PC-9 (cell line): ENCODE data around the gene ATRNL1. TPM values are rescaled to one million over a fixed set of nuclear protein-coding genes. Genes with fewer than 3 reads are reported as not detected.

Experiments used
- BruUV-seq: library from RNA; stranded (reverse); fragments of 400-500 nt; replicated peaks from 2 replicates; lab custom pipeline; 2021; lab: Mats Ljungman, UMichigan
- CTCF ChIA-PET: fragments of 300-600 bp; sonication (Branson Sonifier 250); formaldehyde crosslinking; loops from one replicate; lab custom pipeline; 2022; ENCODE audit warnings: antibody characterized with exemption; lab: Charles Lee
- POLR2A ChIA-PET: fragments of 300-600 bp; sonication (Branson Sonifier 250); formaldehyde crosslinking; loops from one replicate; lab custom pipeline; 2022; ENCODE audit warnings: antibody characterized with exemption; ENCODE audit not compliant: unreplicated experiment; lab: Charles Lee
- DNase-seq, 2 experiments: peaks; one replicate each; pipeline versions ENCODE4 v3.0.0 to v3.0.0-alpha.2; 2015 to 2022; ENCODE audit warnings: mixed read lengths in 1 of 2
- H2AFZ ChIP-seq: fragments of 200-600 bp; sonication (generic); 2 replicates; pipeline ENCODE4 v1.8.1; 2017; ENCODE audit warnings: antibody characterized with exemption
- H3F3A ChIP-seq: fragments of 200-600 bp; sonication (generic); 2 replicates; pipeline ENCODE4 v1.8.1; 2017; ENCODE audit warnings: antibody characterized with exemption, mild to moderate bottlenecking, low read depth; ENCODE audit not compliant: insufficient read depth
- H3K27ac ChIP-seq: fragments of 200-600 bp; sonication (generic); 2 replicates; pipeline ENCODE4 v1.6.1; 2016; ENCODE audit warnings: mixed run types
- H3K27me3 ChIP-seq: fragments of 200-600 bp; sonication (generic); 2 replicates; pipeline ENCODE4 v1.6.1; 2016; ENCODE audit warnings: low read depth, mixed run types; ENCODE audit not compliant: insufficient read depth
- H3K36me3 ChIP-seq: fragments of 200-600 bp; sonication (generic); 2 replicates; pipeline ENCODE4 v1.6.1; 2016; ENCODE audit warnings: low read depth, mixed run types
- H3K4me1 ChIP-seq: fragments of 200-600 bp; sonication (generic); replicated peaks from 2 replicates; pipeline ENCODE4 v1.6.1; 2016; ENCODE audit warnings: mixed run types; ENCODE audit not compliant: insufficient read depth
- H3K4me2 ChIP-seq: fragments of 200-600 bp; sonication (generic); 2 replicates; pipeline ENCODE4 v1.6.1; 2017; ENCODE audit warnings: mixed run types
- H3K4me3 ChIP-seq: fragments of 200-600 bp; sonication (generic); 2 replicates; pipeline ENCODE4 v1.6.1; 2016; ENCODE audit warnings: mixed run types
- H3K79me2 ChIP-seq: fragments of 200-600 bp; sonication (generic); 2 replicates; pipeline ENCODE4 v1.6.1; 2017; ENCODE audit warnings: low read depth, mixed run types
- H3K9me2 ChIP-seq: fragments of 200-600 bp; sonication (generic); 2 replicates; pipeline ENCODE4 v1.8.1; 2017; ENCODE audit warnings: mild to moderate bottlenecking; ENCODE audit not compliant: insufficient read depth
- H3K9me3 ChIP-seq: fragments of 200-600 bp; sonication (generic); 2 replicates; pipeline ENCODE4 v1.8.1; 2016; ENCODE audit warnings: low read depth; ENCODE audit not compliant: insufficient read depth
- H4K20me1 ChIP-seq: fragments of 200-600 bp; sonication (generic); 2 replicates; pipeline ENCODE4 v1.8.1; 2017; ENCODE audit not compliant: insufficient read depth
- CTCF ChIP-seq: fragments of 200-600 bp; sonication (generic); conservative IDR thresholded peaks from 2 replicates; pipeline ENCODE4 v1.6.1; 2017; ENCODE audit warnings: mixed run types, antibody characterized with exemption, mild to moderate bottlenecking, moderate library complexity
- EZH2 ChIP-seq: fragments of 200-600 bp; sonication (generic); IDR thresholded peaks from 2 replicates; pipeline ENCODE4 v1.8.0; 2017; ENCODE audit warnings: antibody characterized with exemption, low read depth
- intact Hi-C: fragments of 100-400 bp; cut with micrococcal nuclease; formaldehyde crosslinking; loops from one replicate; pipeline ENCODE4 v1.10.0; 2022; ENCODE audit not compliant: unreplicated experiment
- total RNA-seq: library from RNA; stranded (reverse); gene quantifications from 2 replicates; pipeline ENCODE4 v1.2.3, GENCODE V29; 2021

ATRNL1 gene
- total RNA-seq, 1 experiment from 2014 or later = not detected

- POLR2A ChIA-PET = no interaction called here
- BruUV-seq = no TSS peak
- Histone ChIP-seq H3K9me3 (no peaks in the 10 kb centered on the region), H3K27ac (no peak overlapping the region), H3K4me2 (no peak overlapping the region), H3K27me3 (no peaks in the 10 kb centered on the region), H3K36me3 (no peaks in the 10 kb centered on the region), H3K9me2 (no peaks in the 10 kb centered on the region), H4K20me1 (no peaks in the 10 kb centered on the region), H3K4me1 (no peaks in the 10 kb centered on the region), H3F3A (no peaks in the 10 kb centered on the region), H3K79me2 (no peaks in the 10 kb centered on the region), H2AFZ (no peak overlapping the region), H3K4me3 (no peak overlapping the region)
- intact Hi-C loops = no loop called here
- DNase-seq = no peak
- CTCF ChIA-PET = interaction anchor here (0.9 kb wide), 1 partner anchor 628 kb away, joined by 3 read pairs; no protein-coding TSS in a partner anchor
- TF ChIP-seq CTCF (no peak), EZH2 (no peak)
Observed at GRCh38 chr10:115857856-115858255, 764.7 kb downstream of the ATRNL1 start.

GRCh38 chr10:115860182-115861107, 767.3 kb downstream of the ATRNL1 start:
- no peaks in the 10 kb centered on the region for H4K20me1 ChIP-seq

GRCh38 chr10:115861455-115861854, 768.3 kb downstream of the ATRNL1 start:
- CTCF ChIA-PET = no interaction called here
- DNase-seq = no peak
- H3K27me3 ChIP-seq = no peaks in the 10 kb centered on the region
- no peaks in the 10 kb centered on the region for H3F3A ChIP-seq
- POLR2A ChIA-PET = no interaction called here
- no peaks in the 10 kb centered on the region for H3K36me3 ChIP-seq
- H3K4me2 ChIP-seq = no peak overlapping the region
- no TSS peak for BruUV-seq
- intact Hi-C loops = no loop called here
- H2AFZ ChIP-seq = no peak overlapping the region
- H3K79me2 ChIP-seq = no peaks in the 10 kb centered on the region
- H3K4me3 ChIP-seq = no peak overlapping the region
- no peak overlapping the region for H3K27ac ChIP-seq
- no peaks in the 10 kb centered on the region for H3K9me3 ChIP-seq
- no peaks in the 10 kb centered on the region for H3K4me1 ChIP-seq
- TF ChIP-seq EZH2 (no peak), CTCF (no peak)
- no peaks in the 10 kb centered on the region for H3K9me2 ChIP-seq
- H4K20me1 ChIP-seq = no peaks in the 10 kb centered on the region

More at GRCh38 chr10:115860182-115861107, 767.3 kb downstream of the ATRNL1 start:
- ChIA-PET CTCF (no interaction called here), POLR2A (no interaction called here)
- intact Hi-C loops = no loop called here
- H3K79me2 ChIP-seq = no peaks in the 10 kb centered on the region
- no peaks in the 10 kb centered on the region for H3K4me1 ChIP-seq
- H3K36me3 ChIP-seq = no peaks in the 10 kb centered on the region
- H3K9me2 ChIP-seq = no peaks in the 10 kb centered on the region
- no peak overlapping the region for H3K4me3 ChIP-seq
- no peak for DNase-seq
- no peak overlapping the region for H3K4me2 ChIP-seq
- no peaks in the 10 kb centered on the region for H3F3A ChIP-seq
- H3K9me3 ChIP-seq = no peaks in the 10 kb centered on the region
- no TSS peak for BruUV-seq
- no peaks in the 10 kb centered on the region for H3K27me3 ChIP-seq
- no peak for TF ChIP-seq CTCF
- no peak for TF ChIP-seq EZH2
- H2AFZ ChIP-seq = no peak overlapping the region
- no peak overlapping the region for H3K27ac ChIP-seq
